Vagina (tissue), 2 donors: ENCODE measurements around the gene GRIN1. TPM values are rescaled to one million over a fixed set of nuclear protein-coding genes. Genes with fewer than 3 reads are reported as not detected.

Experiments
- DNase-seq, 2 donors: peaks; one replicate each; pipeline ENCODE4 v3.0.0-alpha.2; 2017; ENCODE audit errors: extremely low spot score in 2 of 2
- H3K27ac ChIP-seq: fragments of 200-600 bp; sonication (generic); one replicate; pipeline ENCODE4 v1.5.1; 2019
- H3K27me3 ChIP-seq: fragments of 200-600 bp; sonication (generic); one replicate; pipeline ENCODE4 v1.5.1; 2019
- H3K36me3 ChIP-seq, 2 donors: fragments of 200-600 bp; sonication (generic); one replicate each; pipeline ENCODE4 v1.5.1; 2017 to 2019
- H3K4me1 ChIP-seq: fragments of 200-600 bp; sonication (generic); one replicate; pipeline ENCODE4 v1.5.1; 2019
- H3K4me3 ChIP-seq, 2 donors: fragments of 200-600 bp; sonication (generic); 1 replicate in 1 of 2; 2 replicates in 1 of 2; pipeline ENCODE4 v1.5.1; 2016 to 2019
- H3K9me3 ChIP-seq: fragments of 200-600 bp; sonication (generic); one replicate; pipeline ENCODE4 v1.5.1; 2019
- CTCF ChIP-seq, 3 experiments: fragments of 450-650 bp in 2 of 3; fragments of 200-600 bp in 1 of 3; sonication (generic) in 1 of 3; IDR thresholded peaks; one replicate each; pipeline ENCODE4 v1.5.1; 2017 to 2019; ENCODE audit warnings: antibody characterized with exemption in 3 of 3, mild to moderate bottlenecking in 2 of 3, moderate library complexity in 2 of 3
- POLR2A ChIP-seq, 2 donors: fragments of 450-650 bp; IDR thresholded peaks; one replicate each; pipeline ENCODE4 v1.6.1; 2017; ENCODE audit warnings: antibody characterized with exemption in 2 of 2, mild to moderate bottlenecking in 2 of 2, moderate library complexity in 2 of 2
- POLR2AphosphoS5 ChIP-seq, 2 donors: sonication (generic); formaldehyde crosslinking; IDR thresholded peaks; one replicate each; pipeline ENCODE4 v1.9.0; 2017; ENCODE audit warnings: antibody characterized with exemption in 2 of 2, mild to moderate bottlenecking in 2 of 2, low read depth in 1 of 2; ENCODE audit not compliant: insufficient read depth in 1 of 2
- intact Hi-C: fragments of 100-400 bp; cut with DNase I; formaldehyde crosslinking; loops from one replicate; pipeline ENCODE4 v1.15.1; 2023
- total RNA-seq: library from RNA; depleted of rRNA; stranded (reverse); fragments of >200 nt; gene quantifications from one replicate; pipeline ENCODE4 v1.2.3, GENCODE V29; 2016

Gene GRIN1
- total RNA-seq, 1 donor from 2014 or later, result 0.74 TPM

GRCh38 chr9:137097761-137098462, 41.0 kb upstream of the GRIN1 start:
- H3K9me3 ChIP-seq, result no peaks in the 10 kb centered on the region
- H3K4me1 ChIP-seq, result no peaks in the 10 kb centered on the region
- H3K4me3 ChIP-seq, result no peak overlapping the region
- H3K27ac ChIP-seq, result no peak overlapping the region
- intact Hi-C loops, result no loop called here
- no peaks in the 10 kb centered on the region for H3K27me3 ChIP-seq
- DNase-seq, result no peak
- H3K36me3 ChIP-seq, result peaks cover 0 to 64% of the 10 kb centered on the region in 2 donors
- TF ChIP-seq POLR2AphosphoS5 (IDR thresholded peaks at IDR 0.05; ENCODE audit: insufficient read depth in 1 of 2, low read depth in 1 of 2) (no peak), CTCF (IDR thresholded peaks at IDR 0.05) (no peak), POLR2A (IDR thresholded peaks at IDR 0.05) (no peak)

GRCh38 chr9:137099231-137099630, 39.7 kb upstream of the GRIN1 start:
- Histone ChIP-seq H3K4me1 (no peaks in the 10 kb centered on the region), H3K36me3 (peaks cover 0 to 76% of the 10 kb centered on the region in 2 donors), H3K27me3 (no peaks in the 10 kb centered on the region), H3K9me3 (no peaks in the 10 kb centered on the region), H3K27ac (no peak overlapping the region), H3K4me3 (no peak overlapping the region)
- TF ChIP-seq CTCF (IDR thresholded peaks at IDR 0.05) (no peak), POLR2AphosphoS5 (IDR thresholded peaks at IDR 0.05; ENCODE audit: insufficient read depth in 1 of 2, low read depth in 1 of 2) (no peak), POLR2A (IDR thresholded peaks at IDR 0.05) (no peak)
- DNase-seq, result no peak
- intact Hi-C loops, result no loop called here

GRCh38 chr9:137103206-137103999, 35.6 kb upstream of the GRIN1 start:
- no peak overlapping the region for H3K27ac ChIP-seq
- no peak overlapping the region for H3K4me3 ChIP-seq
- no peak for DNase-seq
- TF ChIP-seq POLR2A (IDR thresholded peaks at IDR 0.05) (no peak), POLR2AphosphoS5 (IDR thresholded peaks at IDR 0.05; ENCODE audit: insufficient read depth in 1 of 2, low read depth in 1 of 2) (no peak), CTCF (IDR thresholded peaks at IDR 0.05) (no peak)
- no peaks in the 10 kb centered on the region for H3K27me3 ChIP-seq
- intact Hi-C loops, result no loop called here
- H3K4me1 ChIP-seq, result no peaks in the 10 kb centered on the region
- peaks cover 0 to 81% of the 10 kb centered on the region in 2 donors for H3K36me3 ChIP-seq
- no peaks in the 10 kb centered on the region for H3K9me3 ChIP-seq

GRCh38 chr9:137105814-137106661, 32.9 kb upstream of the GRIN1 start:
- TF ChIP-seq POLR2AphosphoS5 (IDR thresholded peaks at IDR 0.05; ENCODE audit: insufficient read depth in 1 of 2, low read depth in 1 of 2) (no peak), POLR2A (IDR thresholded peaks at IDR 0.05) (no peak), CTCF (IDR thresholded peaks at IDR 0.05) (no peak)
- no peak for DNase-seq
- H3K27ac ChIP-seq, result no peak overlapping the region
- H3K9me3 ChIP-seq, result no peaks in the 10 kb centered on the region
- H3K4me3 ChIP-seq, result no peak overlapping the region
- H3K27me3 ChIP-seq, result no peaks in the 10 kb centered on the region
- H3K36me3 ChIP-seq, result peaks cover 0 to 83% of the 10 kb centered on the region in 2 donors
- no peaks in the 10 kb centered on the region for H3K4me1 ChIP-seq
- intact Hi-C loops, result no loop called here
